ENCODE results near the gene FTO.
A peak's percentile ranks its signal among the peaks of the same experiment; 100 is the strongest.
"Not testable (repeated sequence)": the region's sequence is repeated elsewhere in the genome, so short reads cannot be mapped to it uniquely, and the experiment has no call there.

Gene FTO

DNA sequence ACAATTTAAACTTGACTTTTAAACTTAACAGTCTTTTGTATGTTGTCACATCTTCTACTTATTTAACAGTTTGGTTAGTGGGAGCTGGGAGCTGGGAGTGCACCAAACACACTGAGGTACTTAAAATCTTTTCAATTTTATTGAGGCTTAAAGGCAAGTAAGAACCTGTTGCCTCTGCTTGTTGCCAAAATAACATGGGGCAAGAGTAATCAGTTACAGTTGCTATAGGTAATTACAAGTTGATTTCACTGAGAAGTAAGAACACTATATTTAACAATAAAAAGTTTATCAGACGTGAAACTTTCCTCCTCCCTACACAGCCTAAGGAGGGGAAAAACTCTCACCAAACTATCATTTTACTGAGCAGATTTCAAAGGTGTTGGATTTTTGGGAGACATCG is 135.2 kb downstream of the FTO start:
- Histone ChIP-seq H3K36me3 (ENCODE audit: control insufficient read depth, insufficient read depth, low read length) (no peaks in the 10 kb centered on the region), H3K9me3 (ENCODE audit: control insufficient read depth, low read length) (no peaks in the 10 kb centered on the region), H3K79me2 (no peaks in the 10 kb centered on the region), H3K27ac (no peak overlapping the region), H3K4me3 (ENCODE audit: low read depth, low read length) (no peak overlapping the region), H3K4me1 (peaks cover 3% of the 10 kb centered on the region), H3K4me2 (ENCODE audit: low read length) (no peak overlapping the region), H3K27me3 (ENCODE audit: control insufficient read depth, insufficient read depth, low read length) (no peaks in the 10 kb centered on the region), H2AFZ (no peak overlapping the region), H3K9ac (no peak overlapping the region)
- TF ChIP-seq, protein P1, sequence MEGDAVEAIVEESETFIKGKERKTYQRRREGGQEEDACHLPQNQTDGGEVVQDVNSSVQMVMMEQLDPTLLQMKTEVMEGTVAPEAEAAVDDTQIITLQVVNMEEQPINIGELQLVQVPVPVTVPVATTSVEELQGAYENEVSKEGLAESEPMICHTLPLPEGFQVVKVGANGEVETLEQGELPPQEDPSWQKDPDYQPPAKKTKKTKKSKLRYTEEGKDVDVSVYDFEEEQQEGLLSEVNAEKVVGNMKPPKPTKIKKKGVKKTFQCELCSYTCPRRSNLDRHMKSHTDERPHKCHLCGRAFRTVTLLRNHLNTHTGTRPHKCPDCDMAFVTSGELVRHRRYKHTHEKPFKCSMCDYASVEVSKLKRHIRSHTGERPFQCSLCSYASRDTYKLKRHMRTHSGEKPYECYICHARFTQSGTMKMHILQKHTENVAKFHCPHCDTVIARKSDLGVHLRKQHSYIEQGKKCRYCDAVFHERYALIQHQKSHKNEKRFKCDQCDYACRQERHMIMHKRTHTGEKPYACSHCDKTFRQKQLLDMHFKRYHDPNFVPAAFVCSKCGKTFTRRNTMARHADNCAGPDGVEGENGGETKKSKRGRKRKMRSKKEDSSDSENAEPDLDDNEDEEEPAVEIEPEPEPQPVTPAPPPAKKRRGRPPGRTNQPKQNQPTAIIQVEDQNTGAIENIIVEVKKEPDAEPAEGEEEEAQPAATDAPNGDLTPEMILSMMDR (IDR thresholded peaks at IDR 0.05), result no peak

DNA sequence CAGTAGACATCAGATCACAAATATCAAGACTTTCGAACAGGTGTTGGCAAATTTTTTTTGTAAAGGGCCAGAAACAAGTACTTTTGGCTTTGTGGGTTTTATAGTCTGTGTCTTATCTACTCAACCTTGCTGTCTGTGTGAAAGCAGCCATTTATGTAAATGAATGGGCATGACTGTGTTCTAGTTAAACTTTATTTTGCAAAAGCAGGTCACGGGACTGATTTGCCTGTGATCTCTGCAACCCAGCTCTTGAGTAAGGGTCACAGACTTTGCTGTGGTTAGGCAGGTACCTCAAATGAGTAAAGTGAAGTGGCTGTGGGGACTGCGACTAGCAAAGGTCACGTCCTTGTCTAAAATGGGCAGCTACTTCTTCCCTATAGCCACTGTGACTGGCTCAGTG is 136.5 kb downstream of the FTO start:
- Histone ChIP-seq H3K36me3 (ENCODE audit: control insufficient read depth, insufficient read depth, low read length) (no peaks in the 10 kb centered on the region), H3K9me3 (ENCODE audit: control insufficient read depth, low read length) (no peaks in the 10 kb centered on the region), H3K4me3 (ENCODE audit: low read depth, low read length) (no peak overlapping the region), H3K27me3 (ENCODE audit: control insufficient read depth, insufficient read depth, low read length) (no peaks in the 10 kb centered on the region), H3K4me1 (peaks cover 3% of the 10 kb centered on the region), H3K79me2 (no peaks in the 10 kb centered on the region), H3K4me2 (ENCODE audit: low read length) (no peak overlapping the region), H3K9ac (no peak overlapping the region), H2AFZ (no peak overlapping the region), H3K27ac (peak overlapping the region; percentile 78)
- TF ChIP-seq, protein P1 (IDR thresholded peaks at IDR 0.05), result no peak

- Histone ChIP-seq H2AFZ (peak overlapping the region; percentile 2), H3K4me1 (peaks cover 3% of the 10 kb centered on the region), H3K27ac (peak overlapping the region; percentile 78), H3K79me2 (no peaks in the 10 kb centered on the region), H3K9ac (no peak overlapping the region), H3K27me3 (ENCODE audit: control insufficient read depth, insufficient read depth, low read length) (no peaks in the 10 kb centered on the region), H3K4me3 (ENCODE audit: low read depth, low read length) (peak overlapping the region; percentile 18), H3K4me2 (ENCODE audit: low read length) (peak overlapping the region; percentile 53), H3K9me3 (ENCODE audit: control insufficient read depth, low read length) (no peaks in the 10 kb centered on the region), H3K36me3 (ENCODE audit: control insufficient read depth, insufficient read depth, low read length) (no peaks in the 10 kb centered on the region)
- TF ChIP-seq, protein P1 (IDR thresholded peaks at IDR 0.05), result no peak
Measured at GRCh38 chr16:53841884-53842283, 137.9 kb downstream of the FTO start.

GRCh38 chr16:53843084-53843483 is 139.1 kb downstream of the FTO start:
- no peaks in the 10 kb centered on the region for H3K36me3 ChIP-seq (ENCODE audit: control insufficient read depth, insufficient read depth, low read length)
- peaks cover 2% of the 10 kb centered on the region for H3K79me2 ChIP-seq
- no peaks in the 10 kb centered on the region for H3K27me3 ChIP-seq (ENCODE audit: control insufficient read depth, insufficient read depth, low read length)
- no peaks in the 10 kb centered on the region for H3K9me3 ChIP-seq (ENCODE audit: control insufficient read depth, low read length)
- H2AFZ ChIP-seq, result no peak overlapping the region
- no peak overlapping the region for H3K27ac ChIP-seq
- no peak overlapping the region for H3K4me2 ChIP-seq (ENCODE audit: low read length)
- no peak overlapping the region for H3K4me3 ChIP-seq (ENCODE audit: low read depth, low read length)
- TF ChIP-seq, protein P1 (IDR thresholded peaks at IDR 0.05), result no peak
- no peak overlapping the region for H3K9ac ChIP-seq
- H3K4me1 ChIP-seq, result no peaks in the 10 kb centered on the region

DNA sequence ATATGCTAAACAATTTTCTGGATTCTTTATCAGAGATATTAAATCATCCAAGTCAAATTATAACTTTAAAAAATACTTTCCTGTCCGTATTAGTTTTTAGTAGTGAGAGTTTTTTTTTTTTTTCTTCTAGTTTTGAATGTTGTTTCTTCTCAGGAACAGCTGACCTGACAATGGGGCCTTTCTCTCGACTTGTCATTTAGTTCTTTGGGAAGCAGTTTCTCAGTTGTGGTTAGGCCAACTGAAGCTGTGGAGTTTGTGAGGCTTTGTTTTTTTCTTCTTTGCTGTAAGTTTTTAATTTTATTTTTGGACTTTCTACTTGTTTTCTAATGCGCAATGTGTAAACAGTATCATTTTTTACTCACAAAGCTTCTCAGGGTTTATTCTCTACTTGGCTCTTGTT is 140.8 kb downstream of the FTO start:
- Histone ChIP-seq H3K79me2 (peaks cover 2% of the 10 kb centered on the region), H3K27me3 (ENCODE audit: control insufficient read depth, insufficient read depth, low read length) (no peaks in the 10 kb centered on the region), H3K4me1 (peaks cover 4% of the 10 kb centered on the region), H3K9ac (no peak overlapping the region), H3K4me3 (ENCODE audit: low read depth, low read length) (no peak overlapping the region), H3K27ac (no peak overlapping the region), H3K9me3 (ENCODE audit: control insufficient read depth, low read length) (no peaks in the 10 kb centered on the region), H3K4me2 (ENCODE audit: low read length) (no peak overlapping the region), H2AFZ (no peak overlapping the region), H3K36me3 (ENCODE audit: control insufficient read depth, insufficient read depth, low read length) (no peaks in the 10 kb centered on the region)
- TF ChIP-seq, protein P1 (IDR thresholded peaks at IDR 0.05), result no peak

GRCh38 chr16:53846549-53846948 is 142.6 kb downstream of the FTO start:
- not testable (repeated sequence) for H3K4me2 ChIP-seq (ENCODE audit: low read length); H2AFZ ChIP-seq; H3K79me2 ChIP-seq; H3K4me3 ChIP-seq (ENCODE audit: low read depth, low read length); H3K27ac ChIP-seq; H3K9me3 ChIP-seq (ENCODE audit: control insufficient read depth, low read length); H3K9ac ChIP-seq; H3K4me1 ChIP-seq; H3K36me3 ChIP-seq (ENCODE audit: control insufficient read depth, insufficient read depth, low read length); H3K27me3 ChIP-seq (ENCODE audit: control insufficient read depth, insufficient read depth, low read length)

Measured in parathyroid adenoma (tissue), 2 donors.